SK-N-MC (cell line): ENCODE data around the gene CARD6.

Experiments used
- EZH2 ChIP-seq: fragments of 200-600 bp; sonication (generic); IDR thresholded peaks from one replicate; pipeline ENCODE4 v1.6.1; 2017; ENCODE audit warnings: antibody characterized with exemption
- POLR2AphosphoS5 ChIP-seq: IDR thresholded peaks from 2 replicates; pipeline ENCODE4 v1.6.1; 2012; ENCODE audit warnings: mild to moderate bottlenecking, low read depth, low read length, borderline replicate concordance

GRCh38 chr5:40866844-40867243 is 25.7 kb downstream of the CARD6 start:
- TF ChIP-seq EZH2, result no peak
- no peak for TF ChIP-seq POLR2AphosphoS5
